IMR-90 (cell line): Measurements from ENCODE around the gene GNAO1.

Experiments
- BHLHE40 ChIP-seq: fragments of 150-350 bp; IDR thresholded peaks from 2 replicates; pipeline ENCODE4 v1.6.1; 2016; ENCODE audit warnings: mild to moderate bottlenecking, low read depth, low read length
- CEBPB ChIP-seq: IDR thresholded peaks from 2 replicates; pipeline ENCODE4 v1.6.1; 2012; ENCODE audit warnings: low read depth, low read length, improper control_type of control experiment
- MAFK ChIP-seq: IDR thresholded peaks from 2 replicates; pipeline ENCODE4 v1.6.1; 2012; ENCODE audit warnings: low read depth, low read length, improper control_type of control experiment
- MAZ ChIP-seq: IDR thresholded peaks from 2 replicates; pipeline ENCODE4 v1.6.1; 2012; ENCODE audit warnings: low read depth, mild to moderate bottlenecking, low read length, improper control_type of control experiment, moderate library complexity, borderline replicate concordance
- MXI1 ChIP-seq: IDR thresholded peaks from 2 replicates; pipeline ENCODE4 v1.6.1; 2012; ENCODE audit warnings: low read depth, mild to moderate bottlenecking, low read length, moderate library complexity, borderline replicate concordance
- NFE2L2 ChIP-seq: fragments of 150-350 bp; IDR thresholded peaks from 2 replicates; pipeline ENCODE4 v1.6.1; 2016; ENCODE audit warnings: low read depth, mild to moderate bottlenecking, low read length
- POLR2A ChIP-seq: IDR thresholded peaks from 2 replicates; pipeline ENCODE4 v1.6.1; 2012; ENCODE audit warnings: mild to moderate bottlenecking, low read depth, low read length
- RAD21 ChIP-seq: IDR thresholded peaks from 2 replicates; pipeline ENCODE4 v1.6.1; 2012; ENCODE audit warnings: low read length, improper control_type of control experiment
- RCOR1 ChIP-seq: IDR thresholded peaks from 2 replicates; pipeline ENCODE4 v1.6.1; 2012; ENCODE audit warnings: mild to moderate bottlenecking, low read length, improper control_type of control experiment; ENCODE audit not compliant: insufficient replicate concordance
- RFX5 ChIP-seq: IDR thresholded peaks from 2 replicates; pipeline ENCODE4 v1.8.0; 2012; ENCODE audit warnings: low read depth, mild to moderate bottlenecking, low read length, moderate library complexity
- SMC3 ChIP-seq: fragments of 150-350 bp; IDR thresholded peaks from 2 replicates; pipeline ENCODE4 v1.6.1; 2016; ENCODE audit warnings: low read depth, mild to moderate bottlenecking, antibody characterized with exemption, low read length, moderate library complexity
- USF2 ChIP-seq: fragments of 150-350 bp; IDR thresholded peaks from 2 replicates; pipeline ENCODE4 v1.6.1; 2017; ENCODE audit warnings: mild to moderate bottlenecking, antibody characterized with exemption, low read length, low read depth
- TF ChIP-seq, protein P1 (sequence below): conservative IDR thresholded peaks from 2 replicates; pipeline ENCODE4 v1.5.1; 2012; ENCODE audit warnings: mild to moderate bottlenecking, low read depth, low read length, improper control_type of control experiment

GRCh38 chr16:56242740-56243139 lies 51.5 kb downstream of the GNAO1 start:
- TF ChIP-seq USF2 (no peak), MXI1 (no peak), POLR2A (no peak), RCOR1 (no peak), BHLHE40 (no peak), SMC3 (no peak), MAZ (no peak), CEBPB (no peak), MAFK (no peak), RFX5 (no peak), NFE2L2 (no peak), RAD21 (no peak)
- TF ChIP-seq, protein P1, sequence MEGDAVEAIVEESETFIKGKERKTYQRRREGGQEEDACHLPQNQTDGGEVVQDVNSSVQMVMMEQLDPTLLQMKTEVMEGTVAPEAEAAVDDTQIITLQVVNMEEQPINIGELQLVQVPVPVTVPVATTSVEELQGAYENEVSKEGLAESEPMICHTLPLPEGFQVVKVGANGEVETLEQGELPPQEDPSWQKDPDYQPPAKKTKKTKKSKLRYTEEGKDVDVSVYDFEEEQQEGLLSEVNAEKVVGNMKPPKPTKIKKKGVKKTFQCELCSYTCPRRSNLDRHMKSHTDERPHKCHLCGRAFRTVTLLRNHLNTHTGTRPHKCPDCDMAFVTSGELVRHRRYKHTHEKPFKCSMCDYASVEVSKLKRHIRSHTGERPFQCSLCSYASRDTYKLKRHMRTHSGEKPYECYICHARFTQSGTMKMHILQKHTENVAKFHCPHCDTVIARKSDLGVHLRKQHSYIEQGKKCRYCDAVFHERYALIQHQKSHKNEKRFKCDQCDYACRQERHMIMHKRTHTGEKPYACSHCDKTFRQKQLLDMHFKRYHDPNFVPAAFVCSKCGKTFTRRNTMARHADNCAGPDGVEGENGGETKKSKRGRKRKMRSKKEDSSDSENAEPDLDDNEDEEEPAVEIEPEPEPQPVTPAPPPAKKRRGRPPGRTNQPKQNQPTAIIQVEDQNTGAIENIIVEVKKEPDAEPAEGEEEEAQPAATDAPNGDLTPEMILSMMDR, result no peak
